SK-N-SH (cell line): ENCODE data around the gene NKAIN4. TPM values are rescaled to one million over a fixed set of nuclear protein-coding genes. Genes with fewer than 3 reads are reported as not detected.

Experiments
- CTCF ChIA-PET: fragments of 300-600, 350-600 bp; formaldehyde crosslinking; extraction: SDS; loops from one replicate; lab custom pipeline; 2021; lab: Yijun Ruan, JAX
- POLR2A ChIA-PET: fragments of 350-600 bp; sonication (Branson Sonifier 250); formaldehyde crosslinking; extraction: SDS; loops from one replicate; lab custom pipeline; 2020; ENCODE audit warnings: antibody characterized with exemption, inconsistent platforms; lab: Yijun Ruan, JAX
- DNase-seq: peaks from one replicate; pipeline ENCODE4 v3.0.0; 2012
- H2AFZ ChIP-seq: fragments of 200-600 bp; sonication (generic); 2 replicates; pipeline ENCODE4 v1.8.1; 2016; ENCODE audit warnings: antibody characterized with exemption, mild to moderate bottlenecking, low read depth
- H3F3A ChIP-seq: fragments of 200-600 bp; sonication (generic); replicated peaks from 2 replicates; pipeline ENCODE3; 2016; ENCODE audit warnings: antibody characterized with exemption, mild to moderate bottlenecking; ENCODE audit not compliant: insufficient read depth
- H3K27ac ChIP-seq, 2 experiments: fragments of 200-500 bp in 1 of 2; fragments of 200-600 bp in 1 of 2; sonication (Bioruptor generic) in 1 of 2; sonication (generic), shearing (Covaris generic) in 1 of 2; 2 replicates each; pipeline versions ENCODE4 v1.5.1 to v1.6.1; 2014 to 2016; ENCODE audit warnings: low read depth in 2 of 2, inconsistent platforms in 1 of 2, low read length in 1 of 2, mild to moderate bottlenecking in 1 of 2, mixed read lengths in 1 of 2
- H3K27me3 ChIP-seq: fragments of 200-600 bp; sonication (generic), shearing (Covaris generic); 2 replicates; pipeline ENCODE4 v1.6.1; 2016; ENCODE audit warnings: mixed run types; ENCODE audit not compliant: insufficient read depth
- H3K36me3 ChIP-seq, 2 experiments: fragments of 200-500 bp in 1 of 2; fragments of 200-600 bp in 1 of 2; sonication (Bioruptor generic) in 1 of 2; sonication (generic) in 1 of 2; replicated peaks in 1 of 2; 2 replicates each; pipeline versions ENCODE3 to v1.5.1; 2014 to 2016; ENCODE audit warnings: low read length in 1 of 2, mild to moderate bottlenecking in 1 of 2; ENCODE audit not compliant: insufficient read depth in 2 of 2, control insufficient read depth in 1 of 2
- H3K4me1 ChIP-seq, 2 experiments: fragments of 200-500 bp in 1 of 2; fragments of 200-600 bp in 1 of 2; sonication (Bioruptor generic) in 1 of 2; sonication (generic), shearing (Covaris generic) in 1 of 2; 2 replicates each; pipeline versions ENCODE4 v1.5.1 to v1.6.1; 2014 to 2016; ENCODE audit warnings: low read depth in 1 of 2, low read length in 1 of 2, mixed run types in 1 of 2; ENCODE audit not compliant: insufficient read depth in 2 of 2, control insufficient read depth in 1 of 2
- H3K4me2 ChIP-seq: fragments of 200-600 bp; sonication (generic), shearing (Covaris generic); 2 replicates; pipeline ENCODE4 v1.6.1; 2017; ENCODE audit warnings: mixed run types
- H3K4me3 ChIP-seq, 2 experiments: fragments of 200-500 bp in 1 of 2; fragments of 200-600 bp in 1 of 2; sonication (Bioruptor generic) in 1 of 2; sonication (generic), shearing (Covaris generic) in 1 of 2; 2 replicates each; pipeline versions ENCODE4 v1.5.1 to v1.8.1; 2014 to 2016; ENCODE audit warnings: low read depth in 2 of 2, inconsistent platforms in 1 of 2, low read length in 1 of 2, mild to moderate bottlenecking in 1 of 2, mixed read lengths in 1 of 2, moderate library complexity in 1 of 2
- H3K79me2 ChIP-seq: fragments of 200-600 bp; sonication (generic); 2 replicates; pipeline ENCODE4 v1.8.1; 2017; ENCODE audit warnings: mild to moderate bottlenecking; ENCODE audit not compliant: insufficient read depth
- H3K9ac ChIP-seq: fragments of 200-600 bp; sonication (generic); 2 replicates; pipeline ENCODE4 v1.6.1; 2017; ENCODE audit warnings: mixed run types
- H3K9me2 ChIP-seq: fragments of 200-600 bp; sonication (generic); 2 replicates; pipeline ENCODE4 v1.6.1; 2017; ENCODE audit warnings: mixed run types
- H3K9me3 ChIP-seq: fragments of 200-600 bp; sonication (generic); 2 replicates; pipeline ENCODE4 v1.6.1; 2017; ENCODE audit warnings: mixed run types, mild to moderate bottlenecking, moderate library complexity
- H4K20me1 ChIP-seq: fragments of 200-600 bp; sonication (generic); 2 replicates; pipeline ENCODE4 v1.6.1; 2017; ENCODE audit warnings: mild to moderate bottlenecking, mixed run types; ENCODE audit not compliant: insufficient read depth
- CHD2 ChIP-seq: fragments of 150-350 bp; IDR thresholded peaks from 2 replicates; pipeline ENCODE4 v1.6.1; 2018; ENCODE audit warnings: low read length; ENCODE audit not compliant: partially characterized antibody
- EP300 ChIP-seq, 2 experiments: IDR thresholded peaks; 2 replicates each; pipeline versions ENCODE4 v1.4.0 to v1.6.1; 2012; ENCODE audit warnings: borderline replicate concordance in 1 of 2, low read depth in 1 of 2, low read length in 1 of 2
- EZH2phosphoT487 ChIP-seq: fragments of 200-600 bp; sonication (generic); IDR thresholded peaks from 2 replicates; pipeline ENCODE4 v1.6.1; 2017; ENCODE audit warnings: low read depth, mixed run types, mild to moderate bottlenecking, antibody characterized with exemption, moderate library complexity, borderline replicate concordance
- FOXJ3 ChIP-seq: sonication (generic); formaldehyde crosslinking; IDR thresholded peaks from 2 replicates; pipeline ENCODE4 v1.5.1; 2020; ENCODE audit warnings: mild to moderate bottlenecking, missing genetic modification reagents
- GABPA ChIP-seq: IDR thresholded peaks from 2 replicates; pipeline ENCODE4 v1.4.0; 2012; ENCODE audit warnings: low read depth, mild to moderate bottlenecking
- GATA2 ChIP-seq: sonication (generic); formaldehyde crosslinking; IDR thresholded peaks from 2 replicates; pipeline ENCODE4 v1.5.0; 2020; ENCODE audit warnings: mild to moderate bottlenecking, missing genetic modification reagents
- MXI1 ChIP-seq: IDR thresholded peaks from 2 replicates; pipeline ENCODE4 v1.6.1; 2012; ENCODE audit warnings: mild to moderate bottlenecking, low read depth, low read length, improper control_type of control experiment
- NFIC ChIP-seq: IDR thresholded peaks from 2 replicates; pipeline ENCODE4 v1.4.0; 2012; ENCODE audit warnings: borderline replicate concordance
- RFX5 ChIP-seq: IDR thresholded peaks from 2 replicates; pipeline ENCODE4 v1.6.1; 2012; ENCODE audit warnings: mild to moderate bottlenecking, improper control_type of control experiment, low read length
- RXRA ChIP-seq: IDR thresholded peaks from 2 replicates; pipeline ENCODE4 v1.4.0; 2012; ENCODE audit warnings: low read depth, mild to moderate bottlenecking, borderline replicate concordance
- SIN3A ChIP-seq: IDR thresholded peaks from 2 replicates; pipeline ENCODE4 v1.6.1; 2012; ENCODE audit warnings: low read depth, mild to moderate bottlenecking, low read length, moderate library complexity, borderline replicate concordance
- TAF1 ChIP-seq: IDR thresholded peaks from 2 replicates; pipeline ENCODE4 v1.6.1; 2012; ENCODE audit warnings: low read depth, mild to moderate bottlenecking, low read length, moderate library complexity, borderline replicate concordance
- TCF12 ChIP-seq: IDR thresholded peaks from 2 replicates; pipeline ENCODE4 v1.4.0; 2012
- TEAD4 ChIP-seq: IDR thresholded peaks from 2 replicates; pipeline ENCODE4 v1.4.0; 2012; ENCODE audit warnings: mild to moderate bottlenecking, borderline replicate concordance; ENCODE audit not compliant: insufficient read depth
- USF1 ChIP-seq: IDR thresholded peaks from 2 replicates; pipeline ENCODE4 v1.4.0; 2012; ENCODE audit warnings: low read depth, borderline replicate concordance
- USF2 ChIP-seq: fragments of 150-350 bp; IDR thresholded peaks from 2 replicates; pipeline ENCODE4 v1.6.1; 2017; ENCODE audit warnings: antibody characterized with exemption, low read length, low read depth, borderline replicate concordance
- YY1 ChIP-seq: IDR thresholded peaks from 2 replicates; pipeline ENCODE4 v1.4.0; 2012; ENCODE audit warnings: low read depth, mild to moderate bottlenecking
- WGBS: methylation state at CpG from one replicate; pipeline ENCODE4 v1.1.6; 2017; ENCODE audit warnings: low lambda C conversion rate; 5-methylcytosine and 5-hydroxymethylcytosine counted together
- polyA plus RNA-seq, 3 experiments: library from polyadenylated mRNA; depleted of rRNA; stranded (reverse); fragments of >200 nt; gene quantifications; 2 replicates each; pipeline ENCODE4 v1.2.3, GENCODE V29; 2012

Gene NKAIN4
- polyA plus RNA-seq, 1 of the 3 experiments (the other 2 are of a cell fraction): not detected

- WGBS: 95% methylated on average over 21 of the region's 33 CpGs
- Histone ChIP-seq H4K20me1 (peaks cover 4% of the 10 kb centered on the region; the same call in 1 of the 2 replicates), H3K4me2 (no peak overlapping the region), H2AFZ (no peak overlapping the region), H3K4me1 (no peaks in the 10 kb centered on the region), H3K9me3 (no peaks in the 10 kb centered on the region), H3K36me3 (peaks cover 16 to 86% of the 10 kb centered on the region in 2 experiments), H3K27ac (no peak overlapping the region), H3K9me2 (no peaks in the 10 kb centered on the region), H3F3A (no peaks in the 10 kb centered on the region), H3K79me2 (peaks cover 3% of the 10 kb centered on the region; the same call in 1 of the 2 replicates), H3K4me3 (no peak overlapping the region), H3K9ac (no peak overlapping the region), H3K27me3 (no peaks in the 10 kb centered on the region)
- ChIA-PET POLR2A (interaction anchor here (1.2 kb wide), 1 partner anchor 11 kb away, joined by 5 read pairs; the partner anchor contains the start of gene ARFGAP1), CTCF (interaction anchor here (0.7 to 2.2 kb wide), 4 partner anchors 8 to 98 kb away, joined by 3 to 9 read pairs (median 6); partner anchors contain the start of gene ARFGAP1)
- DNase-seq: no peak
- TF ChIP-seq EP300 (IDR thresholded peaks at IDR 0.05; ENCODE audit: borderline replicate concordance in 1 of 2, low read depth in 1 of 2, low read length in 1 of 2) (no peak), MXI1 (no peak), YY1 (no peak), GABPA (no peak), NFIC (no peak), USF1 (no peak), CHD2 (no peak), SIN3A (no peak), FOXJ3 (CRISPR knock-in tag) (no peak), USF2 (no peak), RXRA (no peak), RFX5 (no peak), TAF1 (no peak)
Observed at GRCh38 chr20:63283397-63284082, 29.3 kb upstream of the NKAIN4 start.

- Histone ChIP-seq H4K20me1 (peaks cover 7% of the 10 kb centered on the region), H3K27ac (no peak overlapping the region), H3K79me2 (peaks cover 8% of the 10 kb centered on the region; the same call in 1 of the 2 replicates), H3K9me3 (no peaks in the 10 kb centered on the region), H3F3A (no peaks in the 10 kb centered on the region), H3K4me2 (no peak overlapping the region), H2AFZ (no peak overlapping the region), H3K4me3 (no peak overlapping the region), H3K9me2 (no peaks in the 10 kb centered on the region), H3K27me3 (no peaks in the 10 kb centered on the region), H3K9ac (no peak overlapping the region), H3K4me1 (no peaks in the 10 kb centered on the region)
- WGBS: 100% methylated on average over 2 of the region's 17 CpGs
- ChIA-PET CTCF (interaction anchor here (0.7 to 3.4 kb wide), 5 partner anchors 8 to 99 kb away, joined by 3 to 14 read pairs (median 8); partner anchors contain the start of gene ARFGAP1), POLR2A (no interaction called here)
- no peak for DNase-seq
- TF ChIP-seq TCF12: no peak
- no peak for TF ChIP-seq TAF1
- no peak for TF ChIP-seq TEAD4
- TF ChIP-seq RFX5: no peak
- no peak for TF ChIP-seq GATA2
- no peak for TF ChIP-seq GABPA
- no peak for TF ChIP-seq EZH2phosphoT487
- TF ChIP-seq FOXJ3 (CRISPR knock-in tag): no peak
- no peak for TF ChIP-seq USF2
- TF ChIP-seq, all 33 proteins: peak for 0
- H3K36me3 ChIP-seq: peaks cover 17 to 88% of the 10 kb centered on the region in 2 experiments
Observed at GRCh38 chr20:63282946-63283345, 28.7 kb upstream of the NKAIN4 start.
